Fibroblast of lung (primary cell): ENCODE data around the gene GAS7.

Experiments
- CTCF ChIP-seq, 2 donors: IDR thresholded peaks in 1 of 2; conservative IDR thresholded peaks in 1 of 2; 1 replicate in 1 of 2; 2 replicates in 1 of 2; pipeline ENCODE4 v1.5.1; 2011 to 2012; ENCODE audit warnings: low read length in 2 of 2, control low read depth in 1 of 2, inconsistent platforms in 1 of 2, low read depth in 1 of 2, mild to moderate bottlenecking in 1 of 2
- EZH2 ChIP-seq: IDR thresholded peaks from 2 replicates; pipeline ENCODE4 v1.5.1; 2012; ENCODE audit warnings: low read length, control low read depth, mild to moderate bottlenecking; ENCODE audit errors: missing control alignments

GRCh38 chr17:9874722-9875121 is 323.7 kb downstream of the GAS7 start:
- TF ChIP-seq CTCF (conservative IDR thresholded peaks at IDR 0.05 in 1 of 2, IDR thresholded peaks at IDR 0.05 in 1 of 2; ENCODE audit: low read depth in 1 of 2, low read length in 2 of 2) (no peak), EZH2 (no peak)
